HG03097 (cell line): Measurements from ENCODE around the gene KCNK15.
"Not testable (repeated sequence)": the region's sequence is repeated elsewhere in the genome, so short reads cannot be mapped to it uniquely, and the experiment has no call there.

Experiments
- ATAC-seq: cut with Tn5 transposase; IDR thresholded peaks from one replicate; pipeline ENCODE4 v1.9.1; 2021; ENCODE audit not compliant: unreplicated experiment, low FRiP score

KCNK15 gene

GRCh38 chr20:44745598-44746366, at the start of gene KCNK15:
Gene KCNK15, plus strand, starts transcription at chr20:44745865. Its CDS starts 46 bp downstream, at chr20:44745911.
- ATAC-seq, result no peak

DNA sequence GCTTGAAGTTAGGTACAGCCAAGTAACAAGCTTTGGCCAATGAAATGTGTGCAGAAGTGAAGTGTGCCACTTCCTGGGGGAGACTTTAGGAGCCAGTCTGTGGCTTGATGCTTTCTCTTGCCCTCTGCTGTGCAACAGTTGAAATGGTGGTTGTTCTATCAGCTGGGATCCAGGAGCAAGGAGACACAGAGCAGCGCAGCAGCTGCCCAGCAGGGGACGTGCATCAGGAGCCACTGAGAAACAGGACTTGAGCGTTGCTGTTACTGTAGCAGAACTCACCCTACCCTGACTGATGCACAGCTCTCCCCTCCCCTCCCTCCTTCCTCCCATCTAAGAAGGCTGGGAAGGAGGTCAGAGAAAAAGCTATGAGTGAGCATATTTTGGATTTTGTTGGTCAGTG, 49.4 kb upstream of the KCNK15 start:
- ATAC-seq, result no peak

- ATAC-seq, result not testable (repeated sequence)
Measured at GRCh38 chr20:44697041-44697440, 48.6 kb upstream of the KCNK15 start.

GRCh38 chr20:44698351-44698750, 47.3 kb upstream of the KCNK15 start:
- ATAC-seq, result no peak

GRCh38 chr20:44700306-44700705, 45.4 kb upstream of the KCNK15 start:
- no peak for ATAC-seq

DNA sequence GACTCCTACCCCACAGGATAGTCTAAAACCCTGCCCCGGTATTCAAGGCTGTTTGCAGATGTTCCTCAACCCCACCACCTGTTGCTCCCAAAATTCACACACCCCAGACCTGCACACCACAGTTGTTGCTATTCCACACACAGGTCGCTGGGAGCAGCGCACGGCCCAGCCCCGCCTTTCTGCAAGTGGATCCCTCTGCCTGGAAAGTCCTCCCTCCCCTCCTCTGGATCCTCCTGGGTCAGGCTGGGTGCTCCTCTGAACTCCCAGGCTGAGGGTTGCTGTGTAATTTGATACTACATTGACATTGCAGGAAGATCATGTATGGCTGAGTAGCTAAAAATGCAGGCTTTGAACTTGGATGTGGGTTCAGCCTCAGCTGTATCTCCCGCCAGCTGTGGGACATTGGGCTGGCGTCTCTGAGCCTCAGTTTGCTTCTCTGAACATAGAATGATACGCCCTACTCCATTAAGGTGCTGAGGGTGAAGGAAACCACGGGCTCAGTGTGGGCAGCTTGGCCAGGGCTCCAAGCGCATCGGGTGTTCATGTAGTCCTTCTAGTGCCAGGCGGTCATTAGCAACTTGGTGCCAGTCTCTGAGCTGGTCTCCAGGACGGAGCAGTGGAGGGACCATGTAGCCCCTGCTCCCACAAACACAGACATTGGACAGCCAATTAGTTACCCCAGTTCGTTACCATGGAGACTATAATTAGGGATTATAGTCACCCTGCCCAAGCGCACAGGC, 44.4 kb upstream of the KCNK15 start:
- ATAC-seq, result no peak

DNA sequence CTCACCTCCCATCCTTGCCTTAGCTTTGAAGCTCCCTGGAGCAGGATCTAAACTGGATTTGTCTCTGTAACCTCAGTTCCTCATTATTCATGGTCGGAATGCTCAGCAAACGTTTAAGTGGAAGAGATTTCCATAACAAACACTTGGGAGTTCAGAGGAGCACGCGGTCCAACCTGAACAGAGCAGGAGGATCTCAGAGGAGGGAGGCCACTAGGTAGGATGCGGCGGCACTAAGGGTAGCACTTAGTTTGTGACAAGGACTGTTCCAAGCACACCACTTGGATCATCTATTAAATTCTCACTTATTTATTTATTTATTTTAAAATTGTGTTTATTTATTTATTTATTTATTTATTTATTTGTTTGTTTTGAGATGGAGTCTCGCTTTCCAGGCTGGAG, 43.8 kb upstream of the KCNK15 start:
- no peak for ATAC-seq

DNA sequence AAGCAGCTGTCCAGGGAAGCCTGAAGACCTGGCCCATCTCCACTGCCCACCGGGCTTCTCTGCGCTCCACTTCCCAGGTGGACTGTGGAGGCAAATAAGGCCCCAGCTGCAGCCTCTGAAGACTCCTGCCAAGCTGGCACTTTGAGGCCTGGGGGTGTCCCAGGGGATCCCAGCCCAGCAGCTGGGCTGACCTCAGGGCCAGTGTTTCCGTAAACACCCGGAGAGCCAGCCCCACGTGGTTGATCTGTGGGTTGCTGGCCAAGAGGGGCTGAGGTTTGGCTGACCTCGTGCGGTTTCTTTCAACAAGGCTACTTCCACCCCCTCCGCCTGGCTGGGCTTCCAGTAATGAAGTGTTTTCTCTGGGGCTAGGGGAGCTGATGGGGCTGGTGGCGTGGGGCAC, 42.9 kb upstream of the KCNK15 start:
- peak; percentile 64 for ATAC-seq

DNA sequence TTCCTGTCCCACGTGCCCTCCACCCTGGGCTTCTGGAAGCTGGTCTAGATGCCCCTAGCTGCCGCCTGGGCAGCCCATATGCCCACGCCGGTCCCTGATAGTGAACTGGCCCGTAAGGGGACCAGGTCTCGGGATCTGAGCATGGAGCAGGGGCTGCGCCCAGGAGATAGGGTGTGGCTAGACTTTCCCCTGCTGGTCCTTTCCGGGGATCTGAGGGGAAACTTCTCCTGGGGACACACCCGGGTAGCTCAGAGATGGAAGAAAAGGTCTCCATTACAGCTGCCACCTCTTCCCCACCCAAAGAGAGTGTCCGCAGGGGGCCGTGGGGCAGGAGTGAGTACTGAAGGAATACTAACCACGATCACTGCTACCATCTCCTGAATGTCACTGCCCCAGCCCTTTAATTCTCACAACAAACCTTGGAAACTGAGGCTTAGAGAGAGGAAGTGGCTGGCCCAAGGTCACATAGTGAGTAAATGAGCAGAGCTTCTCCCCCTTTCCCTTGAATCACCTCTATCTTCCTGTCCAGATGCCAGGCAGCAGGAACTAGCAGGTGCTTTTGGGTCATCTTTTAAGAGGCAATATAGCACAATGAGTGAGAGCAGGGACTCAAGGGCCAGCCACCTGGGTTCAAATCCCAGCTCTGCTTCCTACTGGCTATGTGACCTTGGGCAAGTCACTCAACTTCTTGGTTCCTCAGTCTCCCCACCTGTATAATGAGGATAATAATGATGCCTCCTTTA, 42.3 kb upstream of the KCNK15 start:
- ATAC-seq, result no peak

GRCh38 chr20:44703956-44704488, 41.6 kb upstream of the KCNK15 start:
- no peak for ATAC-seq

DNA sequence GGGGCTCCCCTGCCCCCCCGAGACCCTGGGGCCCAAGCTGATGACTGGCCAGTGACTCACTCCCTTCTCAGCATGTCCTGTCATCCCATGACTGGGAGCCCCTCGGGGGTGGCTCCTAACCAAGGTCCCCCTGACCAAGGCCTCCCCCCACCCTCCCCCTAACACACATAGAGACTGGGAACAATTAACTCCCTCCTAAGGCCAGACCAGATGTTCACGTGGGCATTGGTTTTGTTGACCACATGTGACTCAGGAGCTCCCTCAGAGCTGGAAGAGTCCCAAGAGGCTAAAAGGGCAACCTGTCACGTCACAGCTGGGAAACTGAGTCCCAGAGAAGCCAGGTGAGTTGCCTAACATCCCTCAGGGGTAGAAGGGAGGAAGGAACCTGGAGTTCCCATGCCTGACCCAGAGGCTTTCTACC, 41.1 kb upstream of the KCNK15 start:
- no peak for ATAC-seq

DNA sequence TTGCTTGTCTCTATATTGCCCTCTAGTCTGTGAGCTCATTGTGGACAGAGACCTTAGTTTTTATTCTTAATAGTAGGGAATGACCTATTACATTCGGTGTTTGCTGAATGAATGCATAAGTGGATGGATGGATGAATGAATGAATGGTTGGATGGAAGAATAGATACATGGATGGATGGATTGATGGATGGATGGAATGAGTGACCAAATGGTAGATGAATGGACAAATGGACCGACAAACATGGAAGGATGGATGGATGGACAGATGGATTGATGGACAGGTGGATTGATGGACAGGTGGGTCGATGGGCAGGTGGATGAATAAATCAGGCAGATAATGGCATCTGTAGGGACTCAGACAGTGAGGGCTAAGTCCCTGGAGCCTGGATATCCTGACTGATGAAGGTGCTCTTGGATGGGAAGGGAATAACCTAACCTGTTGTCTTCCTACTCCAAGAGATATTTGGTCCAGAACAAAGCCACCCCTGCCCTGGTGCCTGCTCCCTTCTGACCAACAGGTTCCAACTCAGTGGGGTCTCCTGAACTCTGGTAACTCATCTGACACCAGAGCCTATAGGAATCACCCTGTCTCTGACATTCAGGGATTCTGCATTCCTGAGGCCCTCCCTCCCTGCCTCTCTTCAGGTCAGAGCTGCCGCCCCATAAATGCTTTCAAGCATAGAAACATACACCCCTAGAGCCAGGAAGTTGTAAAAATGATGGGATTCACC, 40.1 kb upstream of the KCNK15 start:
- no peak for ATAC-seq

DNA sequence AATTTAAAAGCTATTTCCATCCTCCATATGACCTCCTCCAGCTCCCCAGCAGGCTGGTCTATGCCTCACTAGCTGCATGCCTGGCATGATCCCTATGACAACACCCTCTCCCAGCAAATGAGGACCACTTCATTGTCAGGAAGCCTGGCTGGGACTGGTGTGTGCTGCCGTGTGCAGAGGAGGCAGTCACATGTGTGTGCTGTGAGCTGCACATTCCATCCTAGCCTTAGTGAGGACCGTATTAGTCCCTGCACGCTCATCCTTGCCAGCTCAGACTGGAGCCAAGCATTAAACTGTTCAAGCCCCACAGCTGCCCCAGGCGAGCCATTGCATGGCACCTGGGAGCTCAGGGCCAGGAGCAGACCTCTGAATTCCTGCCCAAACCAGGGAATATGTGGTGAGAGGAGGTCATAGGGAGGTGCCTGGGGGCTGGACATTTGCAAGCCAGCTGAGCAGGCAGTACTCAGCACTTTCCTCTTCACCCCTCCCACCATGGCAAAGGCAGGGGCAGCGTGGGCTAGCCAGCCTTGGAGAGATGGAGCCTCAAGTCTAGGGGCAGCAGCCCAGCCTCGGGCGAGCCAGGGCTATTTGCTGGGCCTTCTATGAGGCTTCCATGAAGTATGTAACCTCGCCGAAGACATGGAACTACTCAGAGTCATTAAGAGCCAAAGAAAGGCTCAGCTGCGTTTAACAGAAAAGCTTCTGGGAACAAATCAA, 39.2 kb upstream of the KCNK15 start:
- ATAC-seq, result no peak

- no peak for ATAC-seq
Measured at GRCh38 chr20:44707018-44707579, 38.6 kb upstream of the KCNK15 start.

DNA sequence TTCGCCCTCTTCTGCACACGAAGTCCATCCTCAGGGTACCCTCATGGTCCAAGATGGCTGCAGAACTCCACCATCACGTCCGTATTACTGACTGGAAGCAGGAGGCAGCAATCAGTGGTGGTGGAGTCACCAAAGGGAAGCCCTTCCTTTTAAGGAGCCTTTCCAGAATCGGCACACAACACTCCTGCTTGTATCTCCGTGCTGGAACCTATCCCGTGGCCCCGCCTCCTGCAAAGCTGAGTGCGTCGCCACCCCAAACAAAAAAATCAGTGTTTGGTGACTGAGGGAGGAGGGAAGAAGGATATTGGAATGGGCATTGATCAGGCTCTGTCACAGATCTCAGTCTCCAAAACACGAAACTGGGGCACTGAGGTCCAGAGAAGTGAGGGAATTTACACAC, 36.3 kb upstream of the KCNK15 start:
- no peak for ATAC-seq

DNA sequence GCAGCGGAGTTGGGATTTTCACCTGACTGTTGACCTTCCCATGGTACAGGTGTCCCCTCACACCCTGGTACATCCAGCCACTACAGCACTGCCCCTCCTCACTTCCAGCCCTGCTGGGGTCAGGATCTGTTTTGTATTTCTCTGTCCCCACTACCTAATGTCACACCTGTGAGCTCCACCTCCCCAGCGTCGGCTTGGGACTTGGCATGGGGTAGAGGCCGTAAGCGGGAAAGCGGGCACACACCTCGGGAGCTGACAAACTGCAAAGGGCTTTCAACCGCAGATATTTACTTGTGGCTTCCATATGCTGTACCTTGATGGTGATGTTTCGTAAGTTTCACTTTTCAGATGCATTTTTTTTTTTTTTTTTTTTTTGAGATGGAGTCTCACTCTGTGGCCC, 35.9 kb upstream of the KCNK15 start:
- no peak for ATAC-seq

DNA sequence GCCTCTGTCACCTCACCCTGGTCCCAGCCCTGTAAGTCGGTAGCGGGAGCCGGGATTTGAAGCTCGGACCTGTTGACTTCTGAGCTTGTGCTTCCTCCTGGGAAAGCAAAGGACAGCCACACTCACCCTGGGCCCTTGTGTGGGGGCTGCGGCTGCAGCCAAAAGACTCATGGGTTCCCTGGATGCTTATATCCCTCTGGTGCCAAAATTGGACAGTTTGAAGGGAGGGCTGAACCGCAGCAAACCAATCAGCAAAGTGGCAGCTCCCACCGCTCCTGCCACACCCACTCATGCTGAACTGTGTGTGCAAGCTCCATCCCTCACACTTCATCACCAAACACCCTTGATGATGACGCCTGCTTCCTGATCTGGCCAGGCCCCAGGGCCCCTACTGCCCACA, 34.4 kb upstream of the KCNK15 start:
- no peak for ATAC-seq

DNA sequence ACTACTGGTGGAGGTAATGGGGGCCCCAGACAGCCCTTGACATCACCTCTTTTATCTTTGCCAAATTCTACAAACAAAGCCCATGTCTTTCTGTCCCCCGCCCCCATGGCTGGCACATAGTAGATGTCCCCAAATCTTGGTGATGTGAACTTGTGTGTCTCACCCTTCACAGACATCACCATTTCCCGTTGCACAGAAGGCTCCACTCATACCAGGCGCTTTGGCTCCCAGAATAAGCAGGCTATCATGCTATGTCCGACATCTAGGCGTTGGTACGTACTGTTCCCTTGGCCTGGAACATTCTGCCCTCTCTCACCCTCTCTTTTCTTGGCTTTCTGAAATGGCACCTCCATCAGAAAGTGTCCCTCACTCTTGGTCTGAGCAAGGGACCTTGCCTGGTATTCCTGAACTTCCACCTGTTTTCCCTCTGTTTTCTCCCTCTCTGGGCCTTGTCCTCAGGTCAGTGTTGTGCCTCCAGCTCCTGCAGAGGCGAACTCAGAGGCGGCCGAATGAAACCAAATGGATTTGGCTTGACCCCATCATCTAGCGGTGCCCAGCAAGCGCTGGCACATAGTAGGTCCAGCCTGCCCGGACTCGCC, 31.5 kb upstream of the KCNK15 start:
- no peak for ATAC-seq
